Left ventricle myocardium superior (tissue), 1 donor: ENCODE measurements around the gene FBXL4. TPM values are rescaled to one million over a fixed set of nuclear protein-coding genes. Genes with fewer than 3 reads are reported as not detected.

Source experiments
- ATAC-seq: fragments of 200-7000 bp; cut with Tn5 transposase; one replicate; pipeline ENCODE4 v1.9.1; 2020; ENCODE audit warnings: mild to moderate bottlenecking, moderate library complexity
- DNase-seq: peaks from one replicate; pipeline ENCODE4 v3.0.0-alpha.2; 2020
- intact Hi-C: fragments of 100-400 bp; cut with micrococcal nuclease; formaldehyde crosslinking; loops from one replicate; pipeline ENCODE4 v1.11.0; 2022
- total RNA-seq: library from RNA; stranded (reverse); fragmentation: NEBNext Ultra II Directional; extraction: Animal tissue kit (Norgen Biotek cat#: 25700); gene quantifications from one replicate; pipeline ENCODE4 v1.2.1, GENCODE V29; 2021
- donor health status: DM: no; HTN: yes; CAD: no; lungs with severe emphysema.

The FBXL4 gene
- total RNA-seq, 1 donor from 2014 or later = 20.6 TPM

GRCh38 chr6:98831057-98831958, 116.4 kb downstream of the FBXL4 start:
- ATAC-seq = no peak
- intact Hi-C loops = no loop called here
- DNase-seq = no peak

DNA sequence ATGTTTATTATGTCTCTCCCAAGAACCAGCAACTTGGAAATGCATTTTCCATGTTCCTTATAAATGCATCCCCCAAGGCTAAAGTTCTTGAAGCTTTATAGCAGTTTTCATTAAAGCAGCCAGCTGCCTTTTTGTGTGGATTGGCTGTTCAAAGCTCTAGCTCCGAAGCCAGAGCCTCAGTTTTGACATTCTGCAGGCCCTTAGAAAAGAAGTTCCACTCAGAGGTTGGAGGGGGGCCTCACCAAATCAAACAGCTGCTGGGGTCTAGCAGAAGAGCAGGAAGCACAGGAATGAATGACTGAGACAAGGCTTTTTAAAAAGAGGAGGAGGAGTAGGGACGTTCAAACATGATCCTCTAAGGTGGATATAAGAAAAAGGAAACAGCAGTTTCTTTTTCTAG, 117.6 kb downstream of the FBXL4 start:
- ATAC-seq = no peak
- intact Hi-C loops = no loop called here
- no peak for DNase-seq

DNA sequence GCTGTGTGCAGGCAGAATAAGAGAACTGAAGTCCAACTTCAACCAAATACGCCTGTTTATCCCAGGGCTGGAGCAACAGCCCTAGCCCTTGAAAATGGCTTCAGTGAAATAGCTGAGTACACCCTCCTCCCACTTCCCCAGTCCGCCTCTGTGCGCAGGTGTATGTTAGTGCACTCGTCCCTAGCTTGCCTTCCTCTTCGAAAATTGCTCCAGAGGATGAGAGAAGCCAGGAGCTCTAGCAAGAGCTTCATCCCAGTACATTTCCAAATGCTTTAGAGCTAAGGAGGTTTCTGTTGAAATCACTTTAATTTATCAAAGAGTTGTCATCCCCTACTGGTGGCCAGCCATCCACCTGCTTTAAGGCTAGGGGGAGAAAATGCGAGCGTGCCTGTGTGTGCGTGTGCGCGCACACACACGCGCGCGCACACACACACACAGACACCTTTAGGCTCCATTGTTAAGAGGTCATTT, 118.8 kb downstream of the FBXL4 start:
- intact Hi-C loops = no loop called here
- DNase-seq (no peak), ATAC-seq (no peak)

GRCh38 chr6:98828211-98828788, 119.4 kb downstream of the FBXL4 start:
- ATAC-seq = no peak
- intact Hi-C loops = no loop called here
- DNase-seq = no peak

DNA sequence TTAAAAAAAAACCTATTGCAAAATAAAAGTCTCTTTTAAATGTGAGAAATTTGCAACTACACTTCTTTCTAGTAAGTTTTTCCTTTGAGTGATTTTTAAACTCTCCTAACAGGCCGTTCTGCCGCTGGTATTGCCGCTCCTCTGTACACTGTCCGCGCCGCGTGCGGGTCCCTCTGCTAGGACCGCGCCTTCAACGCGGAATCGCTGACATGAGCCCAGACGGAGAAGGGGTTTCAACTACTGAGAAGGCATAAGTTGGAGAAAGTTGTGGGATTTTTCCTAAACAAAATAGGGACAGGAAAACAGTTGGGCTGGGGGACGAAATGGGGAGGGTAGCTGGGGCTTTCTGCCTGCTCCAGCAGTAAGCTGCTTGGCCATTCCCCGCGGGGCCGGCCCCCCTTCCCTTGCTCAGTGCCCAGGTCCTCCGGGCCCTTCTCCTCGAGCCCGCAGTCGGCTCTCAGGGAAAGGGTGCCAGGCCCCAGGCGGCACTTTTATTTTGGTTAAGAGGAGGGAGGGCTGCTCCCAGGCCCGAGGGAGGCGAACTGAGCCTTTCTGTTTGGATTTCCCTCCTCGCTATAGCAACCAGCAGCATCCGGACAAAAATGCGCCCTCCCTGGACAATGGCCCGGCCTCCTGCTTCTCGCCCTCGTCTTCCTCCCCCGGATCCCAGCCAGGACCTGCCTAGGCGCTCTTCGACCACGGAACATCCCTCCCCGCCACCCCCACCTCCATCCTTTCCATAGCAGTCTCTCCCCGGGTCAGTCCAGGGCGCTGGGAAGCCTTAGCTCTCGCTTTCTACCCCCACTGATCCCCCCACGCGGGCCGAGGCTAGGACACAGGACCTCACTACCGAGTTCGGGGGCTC, 120.2 kb downstream of the FBXL4 start:
- intact Hi-C loops = no loop called here
- DNase-seq (no peak), ATAC-seq (no peak)

DNA sequence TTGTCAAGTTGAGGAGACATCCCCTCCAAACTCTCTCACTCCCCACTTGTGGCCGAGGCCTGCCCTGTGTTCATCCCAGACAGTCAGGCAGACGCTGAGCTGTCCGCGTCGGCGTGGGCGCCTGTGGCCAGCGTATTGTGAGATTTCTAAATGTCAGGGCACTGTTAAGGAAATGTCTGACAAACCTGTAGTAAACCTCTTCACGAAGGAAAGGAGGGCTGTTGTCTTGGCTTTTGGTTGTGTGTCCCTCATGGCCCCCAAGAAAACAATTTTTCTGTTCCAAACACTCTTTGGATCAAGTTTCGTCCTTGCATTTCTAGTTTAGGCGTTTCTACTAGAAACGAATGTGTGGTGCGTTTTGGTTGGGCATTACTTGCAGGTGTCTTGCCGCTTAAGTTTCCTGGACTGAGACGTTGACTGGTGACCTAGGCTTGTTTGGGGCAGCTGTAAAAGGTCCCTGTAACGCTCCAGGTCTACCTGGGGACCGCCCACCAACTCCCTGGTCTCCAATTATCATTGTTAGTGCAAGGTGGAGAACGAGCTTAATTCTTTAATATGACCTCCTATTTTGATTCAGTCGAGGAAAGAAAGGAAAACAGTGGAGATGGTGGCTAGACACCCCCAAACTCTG, 122.0 kb downstream of the FBXL4 start:
- ATAC-seq (no peak), DNase-seq (no peak)
- intact Hi-C loops = no loop called here

DNA sequence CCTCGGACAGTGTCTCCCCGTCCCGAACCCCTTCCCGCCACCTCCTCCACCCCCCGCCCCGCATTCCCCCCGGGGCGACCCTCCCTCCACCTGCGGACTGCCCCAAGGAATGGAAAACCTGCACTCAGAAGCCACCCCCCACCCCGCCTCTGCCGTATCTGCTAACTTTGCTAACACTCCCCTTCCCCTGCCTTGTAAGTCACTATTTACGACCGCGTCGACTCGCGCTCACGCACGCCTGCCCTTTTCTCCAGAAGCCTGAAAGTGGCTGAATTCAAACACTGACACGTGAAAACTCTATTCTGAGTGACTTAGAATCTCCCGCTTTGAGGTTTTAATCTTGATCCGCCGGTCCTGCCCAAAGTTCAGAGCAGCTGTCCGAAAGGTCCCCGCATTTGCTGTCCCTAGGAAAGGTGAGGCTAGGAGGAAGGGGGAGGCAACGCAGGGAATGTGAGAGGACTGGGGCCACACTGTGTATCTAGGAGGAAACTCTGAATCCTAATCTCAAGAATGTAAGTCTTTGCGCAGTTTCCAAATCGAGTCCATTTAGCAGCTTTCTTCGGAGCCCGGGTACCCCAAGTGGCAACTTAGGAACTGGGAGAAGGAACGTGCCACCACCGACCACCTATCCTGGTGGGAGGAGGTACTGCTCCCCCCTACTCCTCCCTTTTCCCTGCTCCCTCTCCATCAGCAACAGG, 122.7 kb downstream of the FBXL4 start:
- DNase-seq = no peak
- ATAC-seq = no peak
- intact Hi-C loops = no loop called here

DNA sequence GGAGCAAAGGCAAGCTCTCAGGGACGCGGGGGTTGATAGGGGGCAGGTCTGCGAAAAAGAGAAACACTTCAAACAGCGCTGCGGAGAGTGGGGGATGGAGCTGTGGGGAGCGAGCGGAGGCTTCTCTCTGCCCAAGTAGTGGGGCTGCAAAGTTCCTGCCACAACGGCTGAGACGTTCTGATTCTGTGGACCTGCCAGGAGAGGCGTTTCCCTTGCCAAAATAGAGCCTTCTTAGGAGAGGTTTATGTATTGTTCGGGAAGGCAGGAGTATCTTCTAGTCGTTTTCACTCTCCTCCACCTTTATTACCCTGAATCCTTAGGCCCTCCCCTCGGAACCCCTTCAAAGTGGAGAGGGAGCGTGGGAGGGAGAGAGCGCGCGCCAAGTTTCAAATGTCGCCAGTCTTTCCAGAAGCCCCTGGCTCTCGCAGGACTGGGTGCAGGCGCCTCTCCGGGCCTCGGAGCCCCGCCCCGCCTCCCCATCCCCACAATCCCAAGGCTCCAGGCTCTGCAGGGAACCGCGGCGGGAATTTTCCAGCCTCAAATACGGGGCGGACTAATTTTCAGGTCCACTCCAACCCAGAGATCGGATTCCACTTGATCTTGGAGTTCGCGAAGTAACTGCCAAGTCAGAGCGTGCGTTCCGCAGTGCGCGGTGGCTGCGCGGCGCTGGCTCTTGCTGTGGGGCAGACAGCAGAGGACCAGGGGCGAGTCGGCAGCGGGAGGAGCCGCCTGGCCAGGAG, 123.4 kb downstream of the FBXL4 start:
- intact Hi-C loops = no loop called here
- ATAC-seq = no peak
- no peak for DNase-seq

- DNase-seq (no peak), ATAC-seq (no peak)
- intact Hi-C loops = no loop called here
Observed at GRCh38 chr6:98823428-98824161, 124.2 kb downstream of the FBXL4 start.

DNA sequence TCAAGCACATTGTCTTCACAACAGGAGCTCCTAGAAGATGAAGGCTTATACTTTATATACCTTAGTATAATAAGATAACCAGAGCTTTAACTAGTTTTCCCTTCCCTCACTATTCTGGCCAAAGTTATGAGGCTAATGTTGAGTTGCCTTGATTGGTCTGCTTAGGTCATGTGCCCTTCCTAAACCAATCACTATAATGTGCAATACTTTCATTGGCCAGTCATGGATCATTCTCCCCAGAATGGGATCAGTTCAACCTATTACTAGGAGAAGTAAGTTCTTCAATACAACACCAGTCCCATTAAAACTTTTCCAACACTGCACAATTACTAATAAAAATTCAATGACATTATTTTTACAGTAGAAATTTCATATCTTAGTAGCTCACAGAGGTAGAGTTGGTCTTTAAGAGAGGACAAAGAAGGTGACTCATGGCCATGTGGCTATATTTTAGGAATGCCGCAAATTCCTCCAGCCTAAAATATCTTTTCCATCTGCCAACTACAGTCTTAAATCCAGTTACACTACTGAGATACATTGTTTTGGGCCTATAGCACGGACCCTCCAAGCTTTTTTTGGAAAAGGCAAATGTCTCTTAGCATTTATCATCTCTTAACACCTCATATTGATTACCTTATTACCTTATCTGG, 125.9 kb downstream of the FBXL4 start:
- no peak for DNase-seq
- no peak for ATAC-seq
- intact Hi-C loops = no loop called here

Other genes with a start within 250 kb of the FBXL4 start
- gene POU3F2, start 113.4 kb downstream of the FBXL4 start, total RNA-seq = not detected